Mucosa of stomach (tissue), 1 donor: ENCODE data around the gene OSBPL2.

Experiments used
- H3K27me3 ChIP-seq: one replicate; pipeline ENCODE4 v1.7.0; 2013; ENCODE audit warnings: mild to moderate bottlenecking, low read length; ENCODE audit not compliant: control insufficient read depth, insufficient read depth
- H3K36me3 ChIP-seq: one replicate; pipeline ENCODE4 v1.7.0; 2013; ENCODE audit warnings: low read length; ENCODE audit not compliant: control insufficient read depth, insufficient read depth
- H3K4me1 ChIP-seq: one replicate; pipeline ENCODE4 v1.7.0; 2013; ENCODE audit warnings: mild to moderate bottlenecking, low read length; ENCODE audit not compliant: control insufficient read depth, insufficient read depth
- H3K4me3 ChIP-seq: one replicate; pipeline ENCODE4 v1.7.0; 2013; ENCODE audit warnings: low read length
- H3K9ac ChIP-seq: one replicate; pipeline ENCODE4 v1.7.0; 2013; ENCODE audit warnings: mild to moderate bottlenecking, low read length, moderate library complexity
- H3K9me3 ChIP-seq: one replicate; pipeline ENCODE4 v1.7.0; 2013; ENCODE audit warnings: mild to moderate bottlenecking, low read length, moderate library complexity; ENCODE audit not compliant: control insufficient read depth
- donor health status: Pancreatic carcinoma.

OSBPL2 gene

DNA sequence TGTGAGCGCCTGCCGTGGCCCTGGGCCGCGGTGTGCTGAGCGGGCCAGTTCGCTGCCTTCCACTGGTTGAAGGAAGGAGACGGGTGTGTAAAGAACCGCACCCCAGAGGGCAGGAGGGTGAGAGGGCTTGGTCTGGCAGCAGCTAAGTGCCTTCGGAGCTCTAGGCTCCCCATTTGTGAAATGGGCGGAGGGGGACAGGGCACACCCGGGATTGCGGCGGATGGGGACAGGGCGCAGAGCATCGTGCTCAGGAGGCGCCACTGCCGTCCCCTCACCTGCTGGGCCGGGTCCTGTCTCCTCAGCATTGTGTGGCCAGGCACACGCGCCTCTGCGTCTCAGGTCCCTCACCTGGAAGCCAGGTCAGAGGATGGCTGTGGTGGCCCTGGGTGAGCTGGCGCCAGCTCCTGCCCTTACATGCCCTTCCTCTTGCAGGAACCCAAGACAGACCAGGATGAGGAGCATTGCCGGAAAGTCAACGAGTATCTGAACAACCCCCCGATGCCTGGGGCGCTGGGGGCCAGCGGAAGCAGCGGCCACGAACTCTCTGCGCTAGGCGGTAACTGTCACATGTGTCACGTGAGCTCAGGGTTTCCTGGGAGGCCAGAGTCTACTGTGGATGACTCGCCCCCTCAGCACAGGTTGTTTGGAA lies 67.6 kb downstream of the OSBPL2 start:
- no peaks in the 10 kb centered on the region for H3K27me3 ChIP-seq
- H3K9me3 ChIP-seq: no peaks in the 10 kb centered on the region
- no peak overlapping the region for H3K4me3 ChIP-seq
- H3K9ac ChIP-seq: no peak overlapping the region
- H3K4me1 ChIP-seq: peaks cover 21% of the 10 kb centered on the region
- peaks cover 4% of the 10 kb centered on the region for H3K36me3 ChIP-seq

DNA sequence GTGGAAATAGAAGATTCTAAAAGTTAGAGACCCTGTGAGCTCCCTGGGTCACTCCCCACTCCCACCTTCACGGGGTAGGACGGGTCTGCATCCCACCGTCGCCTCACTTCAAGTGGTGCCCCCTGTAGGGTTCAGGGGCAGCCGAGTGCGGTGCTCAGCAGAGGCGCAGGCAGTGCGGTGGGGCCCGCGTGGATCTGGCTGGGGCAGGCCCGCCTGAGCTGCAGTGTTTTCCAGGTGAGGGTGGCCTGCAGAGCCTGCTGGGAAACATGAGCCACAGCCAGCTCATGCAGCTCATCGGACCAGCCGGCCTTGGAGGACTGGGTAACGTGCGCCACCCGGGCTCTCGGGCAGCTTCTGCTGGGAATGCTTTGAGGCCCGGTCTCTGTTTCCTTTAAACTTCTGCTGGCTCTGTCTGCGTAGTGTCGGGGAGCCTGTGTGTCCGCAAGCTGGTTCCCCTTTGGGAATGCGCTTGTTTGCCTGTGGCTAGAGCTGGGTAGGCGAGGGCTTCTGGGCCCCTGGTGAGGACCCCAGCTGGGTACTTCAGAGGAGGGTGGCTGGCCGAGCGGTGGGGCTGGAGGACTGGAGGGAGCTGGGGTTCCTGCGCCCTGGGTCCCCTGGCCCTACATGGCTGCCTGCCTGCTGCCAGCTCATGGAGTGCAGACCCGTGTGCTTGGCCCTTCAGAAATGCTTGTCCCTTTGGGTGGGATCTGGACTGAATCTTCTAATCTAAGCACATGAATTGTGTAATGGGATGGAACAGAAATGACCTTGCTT lies 68.3 kb downstream of the OSBPL2 start:
- H3K9ac ChIP-seq: no peak overlapping the region
- H3K9me3 ChIP-seq: no peaks in the 10 kb centered on the region
- peaks cover 4% of the 10 kb centered on the region for H3K36me3 ChIP-seq
- H3K4me3 ChIP-seq: no peak overlapping the region
- H3K27me3 ChIP-seq: no peaks in the 10 kb centered on the region
- peaks cover 21% of the 10 kb centered on the region for H3K4me1 ChIP-seq

DNA sequence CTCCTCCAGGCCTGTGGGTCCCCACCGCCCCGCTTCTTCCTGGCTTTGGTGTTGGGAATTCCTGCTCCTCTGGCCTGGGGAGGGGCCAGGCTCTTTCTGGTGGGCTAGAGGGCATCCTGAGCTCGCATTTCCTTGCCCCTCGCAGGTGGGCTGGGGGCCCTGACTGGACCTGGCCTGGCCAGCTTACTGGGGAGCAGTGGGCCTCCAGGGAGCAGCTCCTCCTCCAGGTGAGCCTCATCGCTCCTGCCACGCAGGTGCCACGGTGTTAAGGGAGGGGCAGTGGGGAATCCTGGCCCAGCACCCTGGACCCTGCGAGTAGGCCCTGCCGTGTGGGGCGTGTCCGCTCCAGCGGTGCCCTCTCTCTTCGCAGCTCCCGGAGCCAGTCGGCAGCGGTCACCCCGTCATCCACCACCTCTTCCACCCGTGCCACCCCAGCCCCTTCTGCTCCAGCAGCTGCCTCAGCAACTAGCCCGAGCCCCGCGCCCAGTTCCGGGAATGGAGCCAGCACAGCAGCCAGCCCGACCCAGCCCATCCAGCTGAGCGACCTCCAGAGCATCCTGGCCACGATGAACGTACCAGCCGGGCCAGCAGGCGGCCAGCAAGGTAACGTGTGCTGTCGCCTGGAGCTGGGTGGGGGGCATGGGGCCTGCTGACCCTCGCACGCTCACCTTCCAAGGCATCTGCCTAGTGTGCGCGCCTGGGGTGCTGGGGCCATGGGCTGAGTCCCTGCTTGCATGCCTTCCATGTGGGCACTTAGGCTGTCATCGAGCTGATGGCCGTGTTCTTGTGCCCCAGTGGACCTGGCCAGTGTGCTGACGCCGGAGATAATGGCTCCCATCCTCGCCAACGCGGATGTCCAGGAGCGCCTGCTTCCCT lies 69.1 kb downstream of the OSBPL2 start:
- no peak overlapping the region for H3K4me3 ChIP-seq
- H3K9me3 ChIP-seq: no peaks in the 10 kb centered on the region
- no peaks in the 10 kb centered on the region for H3K27me3 ChIP-seq
- peaks cover 4% of the 10 kb centered on the region for H3K36me3 ChIP-seq
- no peak overlapping the region for H3K9ac ChIP-seq
- H3K4me1 ChIP-seq: peaks cover 21% of the 10 kb centered on the region

- Histone ChIP-seq H3K4me1 (peaks cover 21% of the 10 kb centered on the region), H3K9ac (no peak overlapping the region), H3K4me3 (no peak overlapping the region), H3K9me3 (no peaks in the 10 kb centered on the region), H3K36me3 (peaks cover 4% of the 10 kb centered on the region), H3K27me3 (no peaks in the 10 kb centered on the region)
These were observed 69.9 kb downstream of the OSBPL2 start for GRCh38 chr20:62308102-62308822.

- Histone ChIP-seq H3K4me3 (no peak overlapping the region), H3K36me3 (peaks cover 4% of the 10 kb centered on the region), H3K9ac (no peak overlapping the region), H3K9me3 (no peaks in the 10 kb centered on the region), H3K4me1 (peaks cover 14% of the 10 kb centered on the region), H3K27me3 (no peaks in the 10 kb centered on the region)
These were observed 71.0 kb downstream of the OSBPL2 start for GRCh38 chr20:62309198-62309944.

DNA sequence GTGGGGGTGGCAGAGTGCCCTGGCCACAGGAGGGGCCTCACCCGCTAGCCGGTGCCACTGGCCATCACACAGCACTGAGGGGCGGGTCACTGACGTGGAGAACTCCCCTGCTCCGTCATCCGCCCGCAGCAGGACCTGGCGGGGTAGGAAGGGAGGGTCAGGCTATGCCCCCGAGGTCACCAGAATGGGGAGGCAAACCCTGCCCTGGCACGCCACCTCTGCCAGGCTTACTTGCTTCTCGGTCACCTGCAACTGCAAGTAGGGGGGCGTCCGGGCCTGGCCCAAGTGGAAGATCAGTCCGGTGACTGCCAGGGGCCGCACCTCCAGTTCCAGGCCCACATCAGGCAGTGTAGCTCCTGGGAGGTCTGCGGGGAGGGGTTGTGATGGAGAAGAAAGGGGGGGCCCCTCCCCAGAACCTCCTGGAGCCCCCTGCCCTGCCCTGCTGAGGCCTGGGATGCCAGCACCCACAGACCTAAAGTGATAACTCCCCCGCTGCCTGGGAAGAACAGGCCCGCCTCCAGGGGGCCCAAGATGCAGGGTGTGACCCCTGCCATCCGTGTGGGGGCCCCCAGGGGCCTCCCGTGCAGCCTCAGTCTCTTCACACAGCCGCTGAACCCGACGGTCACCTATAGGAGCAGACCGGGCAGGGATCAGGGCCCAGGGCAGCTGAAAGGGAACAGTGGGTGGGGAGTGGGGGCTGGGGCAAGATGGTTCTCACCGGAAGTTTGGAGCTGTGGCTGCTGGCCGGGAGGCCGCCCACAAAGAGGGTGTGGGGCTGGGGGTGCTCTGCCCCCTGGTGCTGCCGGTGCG lies 71.8 kb downstream of the OSBPL2 start:
- H3K9me3 ChIP-seq: no peaks in the 10 kb centered on the region
- no peaks in the 10 kb centered on the region for H3K27me3 ChIP-seq
- H3K9ac ChIP-seq: no peak overlapping the region
- H3K4me3 ChIP-seq: no peak overlapping the region
- H3K36me3 ChIP-seq: peaks cover 4% of the 10 kb centered on the region
- H3K4me1 ChIP-seq: peaks cover 6% of the 10 kb centered on the region

GRCh38 chr20:62310757-62311121 lies 72.4 kb downstream of the OSBPL2 start:
- no peaks in the 10 kb centered on the region for H3K9me3 ChIP-seq
- H3K9ac ChIP-seq: no peak overlapping the region
- peaks cover under 1% of the 10 kb centered on the region for H3K4me1 ChIP-seq
- no peaks in the 10 kb centered on the region for H3K36me3 ChIP-seq
- H3K27me3 ChIP-seq: no peaks in the 10 kb centered on the region
- no peak overlapping the region for H3K4me3 ChIP-seq

DNA sequence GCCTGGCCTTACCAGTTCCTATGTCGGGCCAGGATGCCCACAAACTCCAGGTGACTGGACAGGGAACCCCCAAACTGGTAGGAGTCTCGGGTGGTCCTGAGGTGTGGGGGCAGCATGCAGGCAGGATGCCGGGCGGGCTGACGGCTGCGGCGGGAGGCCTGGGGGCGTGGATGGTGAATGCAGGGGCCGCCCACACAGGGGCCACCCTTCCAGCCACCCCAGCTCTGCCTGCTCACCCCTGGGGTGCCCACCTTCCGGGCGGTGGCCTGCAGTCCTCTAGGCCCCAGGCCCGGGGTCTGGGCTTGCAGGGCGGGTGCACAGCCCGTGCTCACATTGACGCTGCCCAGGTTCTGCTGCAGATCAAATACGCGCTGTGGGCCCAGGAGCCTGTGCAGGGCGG lies 72.8 kb downstream of the OSBPL2 start:
- Histone ChIP-seq H3K4me1 (no peaks in the 10 kb centered on the region), H3K9ac (no peak overlapping the region), H3K9me3 (no peaks in the 10 kb centered on the region), H3K27me3 (no peaks in the 10 kb centered on the region), H3K4me3 (no peak overlapping the region), H3K36me3 (no peaks in the 10 kb centered on the region)

- H3K36me3 ChIP-seq: no peaks in the 10 kb centered on the region
- no peaks in the 10 kb centered on the region for H3K4me1 ChIP-seq
- H3K9me3 ChIP-seq: no peaks in the 10 kb centered on the region
- H3K9ac ChIP-seq: no peak overlapping the region
- no peak overlapping the region for H3K4me3 ChIP-seq
- H3K27me3 ChIP-seq: no peaks in the 10 kb centered on the region
These were observed 73.7 kb downstream of the OSBPL2 start for GRCh38 chr20:62311832-62312661.

GRCh38 chr20:62312662-62312977 lies 74.3 kb downstream of the OSBPL2 start:
- Histone ChIP-seq H3K36me3 (no peaks in the 10 kb centered on the region), H3K4me1 (no peaks in the 10 kb centered on the region), H3K27me3 (no peaks in the 10 kb centered on the region), H3K4me3 (no peak overlapping the region), H3K9ac (no peak overlapping the region), H3K9me3 (no peaks in the 10 kb centered on the region)
